ENCODE measurements around the gene PPP2R1B.
"Not testable (repeated sequence)": the region's sequence is repeated elsewhere in the genome, so short reads cannot be mapped to it uniquely, and the experiment has no call there.

The PPP2R1B gene

DNA sequence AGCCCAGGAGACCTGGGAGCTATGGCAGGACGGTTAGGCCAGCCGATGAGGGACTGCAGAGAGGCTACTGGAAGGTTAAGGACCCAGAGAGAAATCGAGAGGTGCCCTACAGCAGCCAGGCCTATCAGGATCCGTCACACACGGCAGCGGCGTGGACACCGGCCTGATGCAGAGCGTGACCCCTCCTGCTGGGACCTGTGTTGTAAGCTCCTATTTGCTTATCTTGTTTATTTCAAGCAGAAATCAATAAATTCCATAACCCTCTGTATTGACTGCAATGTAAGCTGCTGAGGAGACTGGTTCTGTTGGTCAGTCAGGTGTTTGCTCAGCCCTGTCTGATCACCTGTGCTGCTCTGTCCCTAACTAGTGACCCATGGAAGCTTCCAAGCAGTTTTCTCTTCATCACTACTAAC lies 39.9 kb downstream of the PPP2R1B start:
- DNase-seq (ENCODE audit: low read depth): no peak

DNA sequence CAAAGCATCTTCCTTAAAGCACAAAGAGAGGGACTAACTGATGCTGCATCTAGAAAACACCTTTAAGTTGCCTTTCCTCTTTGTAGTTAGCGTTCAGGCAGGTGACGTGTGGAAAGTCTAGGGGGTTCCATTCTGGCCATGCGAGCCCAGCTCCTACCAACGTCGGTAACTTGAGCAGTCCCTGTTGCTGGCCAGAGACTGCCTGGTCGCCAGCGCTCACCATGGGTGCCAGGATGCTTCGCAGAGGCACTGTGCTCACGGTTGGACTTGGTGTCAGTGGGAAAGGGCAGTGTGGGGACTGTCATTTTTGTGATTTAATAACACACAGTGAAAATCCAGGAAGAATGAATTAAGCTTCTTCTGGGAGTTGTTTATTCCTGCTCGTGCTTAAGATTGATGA lies 40.6 kb downstream of the PPP2R1B start:
- DNase-seq (ENCODE audit: low read depth): no peak

DNA sequence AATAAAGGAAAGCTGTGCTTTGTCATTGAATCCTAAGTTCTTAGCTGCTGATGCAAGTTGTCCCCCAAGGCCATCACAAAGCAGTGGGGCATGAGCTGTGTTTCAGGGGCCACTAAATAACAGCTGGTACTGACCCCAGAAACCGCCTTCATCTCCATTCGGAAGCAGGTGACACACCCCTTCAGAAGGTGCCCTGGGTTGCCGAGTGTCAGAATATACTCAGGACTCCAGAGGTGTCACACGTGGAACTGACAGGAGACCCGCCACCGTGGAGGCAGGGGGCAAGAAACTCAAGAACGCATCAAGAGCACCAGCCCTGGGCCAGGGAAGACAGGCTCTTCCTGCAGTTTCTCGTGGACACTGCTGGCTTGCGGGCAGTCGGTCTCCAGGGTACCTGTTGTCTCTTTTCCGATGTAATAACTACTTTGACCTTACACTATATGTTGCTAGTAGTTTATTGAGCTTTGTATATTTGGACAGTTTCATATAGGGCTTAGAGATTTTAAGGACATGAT lies 41.5 kb downstream of the PPP2R1B start:
- no peak for DNase-seq (ENCODE audit: low read depth)

DNA sequence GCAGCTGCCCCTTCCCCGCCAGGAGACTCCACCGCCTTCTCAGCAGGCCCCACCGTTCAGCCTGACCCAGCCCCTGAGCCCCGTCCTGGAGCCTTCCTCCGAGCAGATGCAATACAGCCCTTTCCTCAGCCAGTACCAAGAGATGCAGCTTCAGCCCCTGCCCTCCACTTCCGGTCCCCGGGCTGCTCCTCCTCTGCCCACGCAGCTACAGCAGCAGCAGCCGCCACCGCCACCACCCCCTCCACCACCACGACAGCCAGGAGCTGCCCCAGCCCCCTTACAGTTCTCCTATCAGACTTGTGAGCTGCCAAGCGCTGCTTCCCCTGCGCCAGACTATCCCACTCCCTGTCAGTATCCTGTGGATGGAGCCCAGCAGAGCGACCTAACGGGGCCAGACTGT lies 42.6 kb downstream of the PPP2R1B start:
- DNase-seq (ENCODE audit: low read depth): no peak

DNA sequence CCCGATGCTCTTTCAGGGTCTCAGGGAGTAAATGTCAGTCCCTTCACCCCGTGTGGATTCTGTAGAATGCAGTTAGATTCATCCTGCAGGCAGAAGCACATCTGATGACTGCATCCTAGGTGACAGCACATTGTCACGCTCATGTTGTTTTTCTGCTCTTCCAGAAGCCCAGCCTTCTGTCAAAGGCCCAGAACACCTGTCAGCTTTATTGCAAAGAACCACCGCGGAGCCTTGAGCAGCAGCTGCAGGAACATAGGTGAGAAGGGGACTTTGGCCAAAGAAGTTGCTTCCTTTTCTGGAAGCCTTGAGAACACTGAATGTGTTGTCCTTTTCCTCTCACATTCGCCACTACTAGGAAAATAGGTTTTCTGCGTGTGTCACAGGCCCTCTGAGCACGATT lies 43.7 kb downstream of the PPP2R1B start:
- DNase-seq (ENCODE audit: low read depth): no peak

DNA sequence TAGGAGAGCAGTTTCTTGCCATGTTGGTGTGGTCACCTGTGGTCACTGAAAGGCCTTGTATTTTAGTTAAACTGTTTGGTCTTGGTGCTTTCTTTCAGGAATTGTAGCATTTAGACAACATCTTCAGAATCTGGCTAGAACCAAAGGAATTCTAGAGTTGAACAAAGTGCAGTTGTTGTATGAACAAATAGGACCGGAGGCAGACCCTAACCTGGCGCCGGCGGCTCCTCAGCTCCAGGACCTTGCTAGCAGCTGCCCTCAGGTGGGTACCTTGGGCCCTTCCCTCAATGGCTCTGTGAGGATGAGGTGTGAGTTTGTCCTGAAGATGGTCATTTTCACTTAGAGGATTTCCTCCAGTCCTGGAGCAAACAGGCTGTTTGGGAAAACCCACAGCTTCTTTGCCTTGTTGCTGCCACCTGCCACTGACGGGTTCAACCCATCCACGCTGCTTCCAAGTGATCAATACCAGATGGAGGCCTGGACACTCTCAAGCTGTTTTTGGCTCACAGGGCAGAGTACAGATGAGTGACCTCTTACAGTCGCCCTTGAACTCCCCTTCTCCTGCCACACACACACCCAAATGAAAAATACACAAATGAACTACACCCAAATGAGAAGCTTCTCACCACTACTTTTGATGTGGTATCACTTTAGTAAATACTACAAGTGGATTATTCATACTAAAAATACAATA lies 45.2 kb downstream of the PPP2R1B start:
- no peak for DNase-seq (ENCODE audit: low read depth)

DNA sequence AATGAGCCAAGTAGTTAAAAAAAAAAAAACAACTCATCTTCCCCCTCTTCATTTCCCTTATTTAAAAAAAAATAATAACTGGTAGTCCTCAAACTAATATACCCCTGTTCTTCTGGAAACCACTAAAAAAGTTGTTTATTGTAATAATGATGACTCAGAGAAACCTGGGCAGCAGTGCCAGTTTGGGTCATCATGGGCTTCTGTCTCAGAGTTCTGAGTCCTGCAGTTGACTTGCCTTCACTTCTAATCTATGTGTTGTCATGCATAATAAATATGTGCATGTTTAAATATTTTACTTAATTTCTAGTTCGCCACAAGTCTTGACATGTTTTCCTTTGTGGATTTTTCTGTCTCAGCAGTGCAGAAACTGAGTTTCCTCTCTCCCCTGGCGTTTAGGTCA lies 46.8 kb downstream of the PPP2R1B start:
- no peak for DNase-seq (ENCODE audit: low read depth)

DNA sequence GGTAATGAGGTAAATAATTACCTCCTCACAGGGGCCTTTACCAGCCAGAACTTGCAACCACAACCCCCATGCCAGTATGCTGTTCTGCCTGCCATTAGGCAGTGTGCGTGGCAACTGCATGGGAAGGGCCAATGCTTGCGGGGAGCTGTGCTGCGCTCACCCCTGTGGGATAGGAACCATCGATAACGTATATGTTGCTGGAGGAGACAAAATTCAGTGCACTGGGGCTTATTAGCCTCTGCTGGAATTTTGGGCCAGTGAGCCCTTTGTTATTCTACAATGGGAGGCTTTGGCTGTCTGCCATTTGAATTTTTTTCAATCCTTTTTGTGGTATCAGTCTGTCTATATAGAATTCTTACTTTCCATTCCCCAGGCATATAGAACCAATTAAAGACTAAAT lies 47.3 kb downstream of the PPP2R1B start:
- DNase-seq (ENCODE audit: low read depth): no peak

DNA sequence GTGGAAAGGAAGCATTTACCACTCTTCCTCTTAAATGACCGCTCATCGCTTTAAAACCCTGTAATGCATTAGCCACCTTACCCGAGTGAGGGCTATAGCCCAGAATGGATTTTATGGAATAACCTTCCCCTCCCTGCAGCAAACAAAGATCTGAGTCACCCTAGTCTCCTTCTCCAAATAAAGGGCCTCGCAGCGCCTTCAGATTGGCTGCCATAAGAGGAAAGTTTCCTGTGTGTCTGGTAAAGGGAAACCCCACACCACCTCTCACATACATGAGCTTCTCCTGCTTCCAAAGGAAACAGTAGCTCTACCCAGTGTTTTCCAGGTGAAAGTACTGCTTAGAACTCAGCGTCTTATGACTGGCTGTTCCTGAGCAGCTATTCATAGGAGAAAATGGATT lies 47.8 kb downstream of the PPP2R1B start:
- no peak for DNase-seq (ENCODE audit: low read depth)

DNA sequence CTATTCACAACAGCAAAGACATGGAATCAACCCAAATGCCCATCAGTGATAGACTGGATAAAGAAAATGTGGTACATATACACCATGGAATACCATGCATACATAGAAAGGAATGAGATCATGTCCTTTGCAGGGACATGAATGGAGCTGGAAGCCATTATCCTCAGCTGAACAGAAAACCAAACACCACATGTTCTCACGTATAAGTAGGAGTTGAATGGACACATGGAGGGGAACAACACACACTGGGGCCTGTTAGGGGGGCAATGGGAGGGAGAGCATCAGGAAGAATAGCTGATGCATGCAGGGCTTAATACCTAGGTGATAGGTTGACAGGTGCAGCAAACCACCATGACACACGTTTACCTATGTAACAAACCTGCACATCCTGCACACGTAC lies 48.5 kb downstream of the PPP2R1B start:
- DNase-seq (ENCODE audit: low read depth): not testable (repeated sequence)

DNA sequence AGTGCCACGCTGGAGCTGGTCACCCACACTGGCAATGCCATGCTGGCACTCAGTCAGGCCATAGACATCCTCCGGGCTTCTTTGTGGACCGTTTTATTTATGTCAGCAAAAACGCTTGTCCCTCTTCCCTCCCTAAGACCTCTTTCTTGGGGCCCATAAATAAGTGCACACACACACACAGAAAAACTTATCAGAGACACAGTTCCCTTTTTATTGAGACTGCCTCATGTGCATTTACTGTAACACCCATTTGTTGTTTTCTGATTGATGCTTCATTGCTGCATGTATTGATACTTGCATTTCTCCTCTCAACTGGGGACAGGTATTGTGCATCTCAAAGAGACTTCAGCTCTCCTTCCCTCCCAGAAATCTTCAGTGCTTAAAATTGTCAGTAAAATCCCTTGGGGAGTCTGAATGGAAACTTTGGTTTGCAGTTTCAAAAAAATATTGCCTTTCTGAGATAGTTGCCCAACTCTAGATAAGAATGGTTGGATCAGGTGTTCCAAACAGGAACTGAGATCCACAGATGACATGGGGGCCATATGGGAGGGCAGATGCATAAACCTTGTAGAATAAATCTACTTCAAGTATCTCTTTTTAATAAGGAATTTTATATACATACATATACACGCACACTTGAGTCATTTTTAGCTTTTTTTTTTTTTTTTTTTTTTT lies 50.9 kb downstream of the PPP2R1B start:
- DNase-seq (ENCODE audit: low read depth): no peak

DNA sequence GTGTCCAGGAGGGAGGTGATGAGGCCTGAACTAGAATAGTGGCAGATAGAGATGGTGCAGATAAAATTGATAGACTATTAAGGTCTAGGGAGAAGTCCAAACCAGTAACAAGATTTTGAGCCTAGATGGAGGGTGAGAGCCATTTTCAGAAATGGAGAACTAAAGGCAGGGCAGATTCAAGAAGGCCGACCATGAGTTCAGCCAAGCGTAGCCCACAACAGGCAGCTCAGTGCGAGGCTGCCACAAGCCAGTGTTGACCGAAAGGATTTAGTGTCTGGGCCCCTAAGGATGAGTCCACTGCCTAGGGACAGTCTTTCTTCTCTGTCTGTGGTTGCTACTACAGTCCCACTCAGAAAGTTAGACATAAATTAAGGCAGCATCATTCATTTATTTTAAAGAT lies 51.7 kb downstream of the PPP2R1B start:
- DNase-seq (ENCODE audit: low read depth): no peak

DNA sequence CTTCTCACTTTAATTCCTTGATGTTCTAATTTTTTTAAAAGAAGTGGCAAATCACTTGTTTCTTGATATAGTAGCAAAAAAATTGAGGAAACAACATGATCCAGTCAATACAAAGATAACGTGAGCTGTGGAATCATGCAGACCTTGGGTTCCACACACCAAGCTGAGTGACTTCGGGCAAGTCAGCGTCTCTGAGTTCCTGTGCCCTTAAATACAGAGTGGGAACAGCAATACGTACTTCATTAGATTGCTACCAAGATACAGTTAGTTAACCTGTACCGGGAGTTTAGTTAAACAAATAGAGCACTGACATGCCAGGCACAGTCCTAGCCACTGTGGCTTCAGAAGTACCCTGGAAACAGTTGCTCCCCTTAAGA lies 58.5 kb downstream of the PPP2R1B start:
- no peak for DNase-seq (ENCODE audit: low read depth)

DNA sequence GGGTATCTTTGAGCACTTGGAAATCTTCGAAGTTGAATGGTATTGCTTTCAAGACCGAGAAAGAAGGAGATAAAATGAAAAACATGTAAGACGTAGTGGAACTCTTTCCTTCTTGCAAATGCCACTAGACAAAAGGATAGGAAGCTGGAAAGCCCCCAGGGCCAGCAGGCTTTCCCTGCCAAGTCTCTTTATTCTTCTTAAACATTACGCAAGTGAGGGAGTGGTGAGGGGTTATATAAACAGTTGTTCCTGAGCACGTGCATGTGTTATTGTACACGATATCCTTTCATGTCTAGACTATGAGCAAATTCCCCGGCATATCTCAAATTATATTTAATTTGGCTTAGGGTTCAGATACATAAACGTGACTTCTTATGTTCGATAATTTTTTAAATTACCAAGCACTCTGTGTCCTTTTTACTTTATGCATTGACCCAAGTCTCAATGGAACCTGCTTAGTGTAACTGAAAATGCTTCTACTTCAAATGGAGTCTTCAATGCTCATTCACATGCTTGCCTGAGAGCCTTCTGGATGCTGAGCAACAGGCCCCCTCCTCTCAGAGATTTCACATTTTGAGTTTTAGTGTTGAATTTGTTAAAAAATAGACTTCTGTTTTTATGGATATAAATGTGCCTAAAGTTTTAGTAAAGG lies 59.0 kb downstream of the PPP2R1B start:
- DNase-seq (ENCODE audit: low read depth): no peak

DNA sequence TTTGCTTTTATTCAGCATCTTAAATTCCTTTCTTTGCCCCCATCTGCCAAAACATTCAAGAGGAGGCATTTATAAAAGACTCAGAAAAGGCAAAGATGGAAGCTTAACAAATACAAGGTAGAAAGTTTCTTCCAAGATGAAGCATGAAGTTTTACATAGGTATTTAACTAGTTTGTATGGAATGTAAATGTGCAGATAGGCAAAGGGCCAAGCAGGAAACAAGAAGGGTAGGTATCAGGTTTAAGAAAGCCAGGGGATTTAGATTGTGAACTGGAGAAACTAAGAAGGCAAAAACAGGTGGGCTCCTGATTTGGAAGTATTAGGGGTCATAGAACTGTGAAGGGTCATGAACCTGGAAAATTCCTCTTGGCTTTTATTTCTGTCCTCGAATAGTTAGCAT lies 62.6 kb downstream of the PPP2R1B start:
- DNase-seq (ENCODE audit: low read depth): no peak

DNA sequence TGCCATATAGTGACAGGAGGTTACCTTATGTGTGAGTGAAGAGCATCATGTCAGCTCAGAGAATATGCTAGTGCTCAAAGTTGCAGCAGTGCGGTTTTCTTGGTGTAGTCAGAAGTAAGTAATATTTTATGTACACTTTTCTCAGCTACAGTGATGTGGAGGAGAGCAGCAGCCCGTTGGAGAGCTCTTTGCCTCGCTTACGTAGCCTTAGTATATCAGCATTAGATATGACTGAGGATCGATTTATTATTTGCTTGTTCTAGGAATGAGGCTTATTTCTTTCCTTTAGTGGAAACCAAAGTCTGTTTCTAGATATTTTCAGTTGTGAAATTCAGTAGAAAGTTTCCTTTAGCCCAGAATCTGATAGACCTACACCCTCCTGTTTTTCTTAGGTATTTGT lies 63.6 kb downstream of the PPP2R1B start:
- no peak for DNase-seq (ENCODE audit: low read depth)

DNA sequence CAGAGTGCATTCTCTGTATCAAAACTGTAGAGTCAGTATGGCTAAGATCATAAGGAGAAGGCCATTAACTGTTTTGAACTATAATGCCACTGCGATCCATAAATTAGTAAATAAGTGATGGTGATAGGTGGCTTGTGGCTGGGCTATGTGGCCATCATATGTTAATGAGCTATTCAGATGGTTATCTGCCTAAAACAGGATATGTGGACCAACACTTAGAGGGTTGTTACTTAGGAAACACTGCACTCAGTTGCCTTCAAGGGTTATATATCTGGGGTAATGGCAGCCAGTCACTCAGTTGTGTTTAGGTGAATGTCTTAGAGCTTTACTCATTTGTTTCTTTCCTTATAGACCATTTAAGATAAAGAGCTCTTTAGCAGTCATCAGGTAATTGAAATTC lies 66.0 kb downstream of the PPP2R1B start:
- no peak for DNase-seq (ENCODE audit: low read depth)

DNA sequence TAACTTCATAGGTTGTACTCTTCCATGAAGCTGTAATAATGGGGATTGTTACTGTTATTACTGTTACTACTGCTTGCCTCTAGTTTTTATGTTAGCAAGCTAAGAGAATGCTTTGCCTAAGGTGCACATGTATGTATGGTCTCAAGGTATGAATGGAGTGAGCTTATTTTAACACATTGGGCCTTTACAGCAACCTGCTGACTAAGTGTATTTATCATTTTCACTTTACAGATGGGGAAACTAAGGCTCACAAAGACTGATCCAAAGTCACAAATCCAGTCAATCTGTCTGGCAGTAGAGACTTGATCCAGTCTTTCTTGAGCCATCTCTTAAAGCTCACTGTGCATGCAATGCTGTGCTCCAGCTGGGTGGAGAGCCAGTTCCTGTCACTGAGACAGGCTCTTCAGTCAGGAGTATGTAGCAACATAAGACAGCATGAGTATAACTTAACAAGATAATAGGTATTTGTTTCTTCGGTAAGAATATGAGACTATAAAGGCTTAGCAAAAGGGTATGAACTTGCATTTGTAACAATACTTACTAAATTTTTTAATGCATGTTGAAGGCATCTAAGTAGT lies 66.5 kb downstream of the PPP2R1B start:
- no peak for DNase-seq (ENCODE audit: low read depth)

DNA sequence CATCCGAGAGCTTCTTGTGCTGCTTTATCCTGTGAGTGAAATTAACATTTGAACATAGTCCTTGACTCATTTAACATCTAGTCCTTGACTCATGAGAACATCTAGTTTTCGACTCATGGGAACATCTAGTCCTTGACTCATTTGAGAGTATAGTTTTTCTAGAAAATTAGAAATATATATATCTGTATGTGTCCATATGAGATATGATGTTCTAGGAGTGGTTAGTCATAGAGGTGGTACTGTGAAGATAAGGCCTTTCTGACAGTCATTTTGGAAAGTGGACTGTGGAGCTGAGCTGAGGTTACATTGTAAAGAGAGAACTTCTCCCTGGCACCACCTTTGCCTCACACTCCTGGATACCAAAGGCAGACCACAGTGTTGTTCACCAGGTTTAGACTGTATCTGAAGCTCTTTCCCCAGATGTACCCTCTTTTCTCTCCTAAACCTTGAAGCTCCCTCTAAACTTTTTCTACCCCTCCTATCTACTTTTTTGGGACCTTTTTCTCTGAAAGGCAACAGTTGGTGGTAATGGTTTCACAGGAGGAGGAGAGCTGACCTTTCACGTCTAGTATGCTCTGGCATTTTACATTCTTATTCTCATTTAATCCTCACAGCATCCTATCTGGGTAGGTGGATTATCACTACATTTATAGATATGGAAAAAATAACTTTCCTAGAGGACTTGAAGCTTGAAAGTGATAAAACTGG lies 67.2 kb downstream of the PPP2R1B start:
- no peak for DNase-seq (ENCODE audit: low read depth)

DNA sequence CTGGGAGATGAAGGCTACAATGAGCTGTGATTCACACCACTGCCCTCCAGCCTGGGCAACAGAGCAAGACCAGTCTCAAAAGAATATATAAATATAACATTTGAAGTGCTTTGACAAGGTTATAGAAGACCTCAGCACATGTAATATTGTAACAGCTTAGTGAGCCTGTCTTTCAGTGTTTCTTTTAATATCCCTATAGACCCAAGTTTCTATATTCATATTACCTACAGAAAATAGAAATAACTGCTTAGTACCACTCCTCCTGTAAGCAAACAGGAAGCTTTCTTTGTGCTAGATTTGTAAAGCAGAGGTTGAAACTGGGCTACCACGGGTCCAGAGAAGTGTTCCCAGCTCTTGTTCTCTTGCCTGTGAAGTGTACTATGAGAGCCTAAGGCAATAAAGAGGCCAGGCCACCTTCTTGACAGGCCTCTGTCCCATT lies 68.2 kb downstream of the PPP2R1B start:
- no peak for DNase-seq (ENCODE audit: low read depth)

DNA sequence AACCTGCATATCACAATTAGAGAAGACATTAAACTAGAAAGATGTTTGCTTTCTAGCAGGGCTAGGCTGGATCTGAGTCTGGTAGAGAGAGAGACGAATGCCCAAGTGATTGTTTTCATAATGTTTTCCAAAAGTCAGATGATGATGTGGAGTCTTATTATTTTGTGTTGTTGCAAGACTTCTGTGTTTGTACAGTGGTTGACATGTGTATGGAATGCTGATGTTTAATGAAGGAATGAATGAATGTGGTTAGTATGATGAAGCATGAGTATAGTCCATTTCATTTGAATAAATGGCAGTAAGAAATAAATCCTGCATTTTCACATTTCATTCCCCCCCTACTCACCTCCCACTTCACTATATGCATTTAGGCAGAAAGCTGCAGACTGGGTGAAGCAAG lies 69.6 kb downstream of the PPP2R1B start:
- DNase-seq (ENCODE audit: low read depth): no peak

DNA sequence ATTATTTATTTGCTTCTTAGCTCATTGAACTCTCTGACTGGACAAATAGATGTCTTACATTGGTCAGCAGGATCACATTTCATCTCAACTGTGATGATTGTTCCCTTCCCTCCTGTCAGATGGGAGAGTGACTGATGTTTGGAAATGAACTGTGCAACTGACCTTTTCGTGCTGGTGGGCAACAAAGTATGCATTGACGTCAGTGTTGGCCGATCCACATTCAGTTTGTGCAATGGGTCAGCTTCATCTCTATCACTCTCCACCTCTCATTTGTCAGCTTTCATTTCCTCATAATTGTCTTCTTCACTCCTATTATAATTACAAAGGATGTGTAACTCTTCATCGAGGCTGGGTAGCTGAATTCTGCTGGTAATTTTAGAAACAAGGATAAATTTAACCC lies 71.3 kb downstream of the PPP2R1B start:
- DNase-seq (ENCODE audit: low read depth): peak; percentile 31
